NK-92 treated with Interleukin-12 subunit alpha and Interleukin-12 subunit beta, amount 100 ng/mL, for 24 hours (cell line): ENCODE data around the gene FUBP3.

Experiments
- DNase-seq: peaks from one replicate; lab custom pipeline; 2025; lab: John Stamatoyannopoulos, UW

FUBP3 gene

DNA sequence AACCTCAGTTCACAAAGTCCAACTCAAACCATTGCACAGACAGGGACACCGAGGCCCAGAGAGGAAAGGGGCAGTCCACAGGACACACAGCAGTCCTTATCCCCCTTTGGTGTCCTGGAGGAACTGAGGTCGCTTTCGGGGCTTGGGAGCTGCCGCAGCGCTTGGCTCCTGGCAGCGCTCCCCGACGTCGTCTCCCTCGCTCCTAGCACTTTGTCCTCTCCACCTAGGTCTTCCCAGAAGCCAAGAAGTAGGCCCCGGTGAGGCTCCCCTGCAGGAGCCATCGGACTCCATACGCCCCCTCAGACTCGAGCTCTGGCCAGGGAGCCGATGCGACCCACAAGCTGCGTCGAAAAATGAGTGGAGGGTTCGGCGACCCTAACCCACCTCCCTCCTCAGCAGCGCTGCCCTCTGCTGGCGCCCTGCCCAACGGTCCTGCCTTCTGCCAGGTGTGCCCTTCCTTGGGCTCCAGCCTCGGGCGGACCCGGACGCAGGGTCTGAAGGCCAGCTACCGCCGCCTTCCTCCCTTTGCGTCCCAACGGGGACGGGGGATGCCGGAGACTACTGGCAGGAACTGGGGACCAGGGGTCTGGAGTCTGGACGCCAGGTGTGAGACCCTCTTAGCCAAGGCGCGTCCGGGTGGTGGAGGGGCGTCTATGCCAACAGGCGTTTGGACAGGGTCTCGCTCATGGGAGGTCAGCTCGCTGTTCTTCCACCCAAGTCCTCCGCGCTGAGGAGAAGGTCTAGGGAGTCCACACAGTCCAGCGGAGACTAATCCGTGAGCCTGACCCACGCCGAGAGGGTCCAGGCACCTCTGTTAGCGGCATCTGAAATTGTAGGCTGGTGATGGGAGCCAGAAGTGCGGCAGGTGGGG, 83.0 kb downstream of the FUBP3 start:
- no peak for DNase-seq

GRCh38 chr9:130662970-130663257, 83.5 kb downstream of the FUBP3 start:
- no peak for DNase-seq

- no peak for DNase-seq
Observed at GRCh38 chr9:130663258-130663976, 84.0 kb downstream of the FUBP3 start.

DNA sequence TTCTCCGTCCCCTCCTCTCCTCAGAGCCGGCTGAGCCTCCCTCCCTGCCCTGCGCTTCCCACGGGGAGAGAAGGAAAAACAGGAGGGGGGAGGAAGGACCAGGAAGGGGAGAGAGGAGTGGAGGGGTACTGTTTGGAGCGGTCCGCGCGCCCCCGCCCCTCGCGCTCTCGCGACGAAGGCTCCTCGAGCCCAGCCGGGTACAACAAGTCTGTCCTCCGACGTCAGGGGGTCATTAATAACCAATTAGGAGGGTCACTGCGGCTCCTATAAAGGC, 84.5 kb downstream of the FUBP3 start:
- no peak for DNase-seq

DNA sequence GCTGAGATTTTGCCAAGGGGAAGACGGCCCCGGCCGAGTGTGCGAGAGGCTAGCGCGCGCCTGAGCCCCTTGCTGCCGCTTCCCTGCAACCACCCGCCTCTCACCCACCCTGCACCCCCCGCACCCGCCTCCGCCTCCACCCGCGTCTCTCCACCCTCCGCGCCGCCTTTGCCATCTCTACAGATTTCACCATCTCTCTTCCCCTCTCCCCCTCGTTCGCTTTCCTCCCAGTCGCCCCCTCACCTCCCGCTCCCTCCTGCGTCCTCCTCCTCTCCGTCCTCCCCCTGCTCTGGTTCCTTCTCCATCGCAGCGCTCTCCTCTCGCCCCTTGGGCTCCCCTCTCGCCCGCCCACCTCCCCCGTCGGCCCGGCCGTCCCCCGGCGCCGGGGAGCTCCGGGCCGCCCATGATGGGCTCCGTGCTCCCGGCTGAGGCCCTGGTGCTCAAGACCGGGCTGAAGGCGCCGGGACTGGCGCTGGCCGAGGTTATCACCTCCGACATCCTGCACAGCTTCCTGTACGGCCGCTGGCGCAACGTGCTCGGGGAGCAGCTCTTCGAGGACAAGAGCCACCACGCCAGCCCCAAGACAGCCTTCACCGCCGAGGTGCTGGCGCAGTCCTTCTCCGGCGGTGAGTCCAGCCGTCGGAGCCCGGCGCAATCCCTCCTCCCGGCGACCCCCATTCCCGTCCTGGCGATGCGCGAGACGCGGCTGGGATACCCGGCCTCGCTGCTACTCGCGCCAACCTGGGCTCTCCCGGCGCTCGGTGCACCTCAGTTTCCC, 85.1 kb downstream of the FUBP3 start, which contains the start of gene PRDM12:
TSS of gene PRDM12 (plus strand) at position 344 of the 778 bp plus-strand sequence. CDS start at position 404, 60 bp downstream.
- DNase-seq, result no peak

DNA sequence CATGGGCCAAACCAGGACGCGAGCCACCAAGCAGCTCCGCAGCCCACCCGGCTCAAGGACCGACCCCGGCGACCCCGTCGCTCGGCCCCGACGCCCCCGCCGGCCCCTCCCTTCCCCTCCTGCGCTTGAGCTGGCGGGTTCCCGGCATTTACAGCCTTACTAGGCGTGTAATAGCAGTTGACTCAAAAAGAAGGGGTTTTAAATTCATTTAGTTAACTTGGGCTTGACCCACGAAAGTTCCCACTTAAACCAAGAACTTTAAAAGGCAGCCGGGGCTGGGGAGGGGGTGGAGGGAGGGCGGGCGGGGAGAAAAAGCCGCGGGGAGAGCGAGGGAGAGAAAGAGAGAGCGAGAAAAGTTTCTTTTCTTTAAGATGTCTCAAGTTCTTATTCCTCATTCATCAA, 85.7 kb downstream of the FUBP3 start:
- no peak for DNase-seq

DNA sequence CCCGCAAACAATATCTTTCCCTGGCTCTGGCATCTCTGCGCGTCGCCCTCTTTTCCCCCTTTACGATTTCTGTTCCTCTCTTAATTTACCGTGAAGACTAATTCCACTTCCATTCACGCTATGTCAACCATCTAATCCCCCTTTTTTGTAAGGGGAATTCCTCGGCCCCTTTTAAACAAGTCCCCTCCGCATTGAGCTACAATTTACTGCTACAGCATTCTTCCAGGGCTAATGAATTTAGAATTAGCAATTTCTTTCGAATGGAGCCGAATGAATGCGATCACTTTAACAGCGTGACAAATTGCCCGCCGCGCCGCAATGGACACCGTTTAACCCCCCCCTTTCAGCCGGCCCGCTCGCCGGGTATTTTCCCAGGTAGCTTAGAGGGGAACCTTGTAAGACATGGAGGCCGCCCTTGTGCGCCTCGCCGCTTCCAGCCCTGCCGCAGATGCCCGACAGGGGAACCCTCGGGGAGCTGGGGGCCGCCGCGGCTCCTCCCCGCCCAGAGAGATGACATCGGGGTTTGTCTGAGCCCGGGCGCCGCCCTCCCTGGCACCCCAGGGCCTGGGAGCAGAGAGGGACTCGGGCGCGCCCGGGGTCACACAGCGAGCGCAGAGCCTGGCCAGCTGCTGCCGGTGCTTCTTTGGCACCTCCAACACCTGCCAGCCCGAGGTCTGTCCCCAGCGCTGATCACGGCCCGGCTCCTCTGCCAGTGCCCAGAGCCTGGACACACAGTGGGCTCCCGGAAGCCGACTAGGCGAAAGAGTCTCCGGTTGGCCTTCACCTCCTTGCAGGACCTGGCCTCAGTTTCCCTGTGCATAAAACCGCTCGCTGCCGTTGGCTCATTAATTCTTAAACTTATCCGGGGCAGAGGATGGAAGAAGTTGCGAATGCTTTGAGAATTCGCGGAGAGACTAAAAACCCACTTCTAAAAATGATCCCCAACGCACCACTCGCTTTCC, 86.3 kb downstream of the FUBP3 start:
- no peak for DNase-seq

DNA sequence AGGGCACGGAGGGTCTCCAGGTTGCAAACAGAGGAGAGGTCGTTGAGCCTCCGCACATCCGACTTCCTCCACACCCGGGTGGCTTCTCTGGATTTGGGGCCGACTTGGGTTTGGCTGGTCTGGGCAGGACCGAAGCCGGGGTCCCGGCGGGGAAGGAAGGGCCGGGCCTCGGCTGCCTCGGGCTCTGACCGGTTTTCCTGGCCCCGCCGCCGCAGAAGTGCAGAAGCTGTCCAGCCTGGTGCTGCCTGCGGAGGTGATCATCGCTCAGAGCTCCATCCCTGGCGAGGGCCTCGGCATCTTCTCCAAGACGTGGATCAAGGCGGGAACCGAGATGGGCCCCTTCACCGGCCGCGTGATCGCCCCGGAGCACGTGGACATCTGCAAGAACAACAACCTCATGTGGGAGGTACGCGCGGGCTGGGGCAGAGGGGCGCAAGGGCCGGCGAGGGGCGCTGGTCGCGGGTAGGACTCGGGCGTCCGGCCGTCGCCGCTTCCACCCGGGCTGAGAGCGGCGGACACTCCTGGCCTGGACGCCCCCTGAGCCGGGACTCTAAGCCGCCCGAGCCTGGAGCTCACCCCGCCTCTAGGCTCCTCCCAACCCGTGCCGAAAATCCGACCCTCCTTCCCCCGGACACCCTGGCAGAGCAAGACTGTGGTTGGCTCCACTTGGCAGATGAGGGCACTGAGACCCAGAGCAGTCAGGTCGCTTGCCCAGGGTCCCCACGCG, 87.2 kb downstream of the FUBP3 start:
- no peak for DNase-seq

- DNase-seq, result no peak
Observed at GRCh38 chr9:130667120-130667435, 87.7 kb downstream of the FUBP3 start.

DNA sequence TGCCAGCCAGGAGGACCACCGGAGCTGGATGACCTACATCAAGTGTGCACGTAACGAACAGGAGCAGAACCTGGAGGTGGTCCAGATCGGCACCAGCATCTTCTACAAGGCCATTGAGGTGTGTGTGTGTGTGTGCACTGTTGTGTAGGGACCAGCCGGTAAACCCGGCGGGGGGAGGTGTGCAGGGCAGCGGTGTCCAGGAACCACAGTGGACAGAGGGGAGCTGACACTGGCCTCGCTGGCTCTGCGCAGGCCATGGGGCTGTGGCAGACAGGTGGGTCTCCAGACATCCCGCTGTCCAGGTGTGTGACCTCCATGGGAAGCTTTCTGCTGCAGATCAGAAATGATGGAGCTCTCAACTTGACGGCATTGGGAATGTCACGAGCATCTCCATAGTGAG, 88.8 kb downstream of the FUBP3 start:
- no peak for DNase-seq

DNA sequence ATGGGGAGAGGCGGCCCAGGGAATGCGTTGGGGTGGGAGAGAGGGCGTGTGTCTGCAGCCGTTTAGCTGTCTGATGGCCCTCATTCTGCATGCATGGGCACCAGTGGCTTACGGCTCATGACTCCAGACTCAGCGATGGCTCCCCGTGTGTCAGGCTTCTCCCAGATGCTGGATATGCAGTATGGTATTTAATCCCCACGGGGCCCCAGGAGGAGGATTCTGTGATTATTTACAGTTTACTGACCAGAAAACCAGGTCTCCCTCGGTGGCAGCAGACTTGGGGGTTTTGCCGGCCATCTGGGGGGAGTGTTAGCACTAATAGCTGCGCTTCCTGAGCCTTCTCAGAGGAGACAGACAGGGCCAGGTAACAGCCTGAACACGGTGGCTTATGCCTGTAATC, 89.3 kb downstream of the FUBP3 start:
- DNase-seq, result no peak

- DNase-seq, result no peak
Observed at GRCh38 chr9:130669965-130670364, 90.6 kb downstream of the FUBP3 start.

GRCh38 chr9:130670644-130671043, 91.3 kb downstream of the FUBP3 start:
- no peak for DNase-seq

GRCh38 chr9:130672466-130672865, 93.1 kb downstream of the FUBP3 start:
- DNase-seq, result no peak

GRCh38 chr9:130672933-130673615, 93.7 kb downstream of the FUBP3 start:
- no peak for DNase-seq

GRCh38 chr9:130675396-130675795, 96.0 kb downstream of the FUBP3 start:
- DNase-seq, result no peak

GRCh38 chr9:130677252-130677651, 97.9 kb downstream of the FUBP3 start:
- no peak for DNase-seq

DNA sequence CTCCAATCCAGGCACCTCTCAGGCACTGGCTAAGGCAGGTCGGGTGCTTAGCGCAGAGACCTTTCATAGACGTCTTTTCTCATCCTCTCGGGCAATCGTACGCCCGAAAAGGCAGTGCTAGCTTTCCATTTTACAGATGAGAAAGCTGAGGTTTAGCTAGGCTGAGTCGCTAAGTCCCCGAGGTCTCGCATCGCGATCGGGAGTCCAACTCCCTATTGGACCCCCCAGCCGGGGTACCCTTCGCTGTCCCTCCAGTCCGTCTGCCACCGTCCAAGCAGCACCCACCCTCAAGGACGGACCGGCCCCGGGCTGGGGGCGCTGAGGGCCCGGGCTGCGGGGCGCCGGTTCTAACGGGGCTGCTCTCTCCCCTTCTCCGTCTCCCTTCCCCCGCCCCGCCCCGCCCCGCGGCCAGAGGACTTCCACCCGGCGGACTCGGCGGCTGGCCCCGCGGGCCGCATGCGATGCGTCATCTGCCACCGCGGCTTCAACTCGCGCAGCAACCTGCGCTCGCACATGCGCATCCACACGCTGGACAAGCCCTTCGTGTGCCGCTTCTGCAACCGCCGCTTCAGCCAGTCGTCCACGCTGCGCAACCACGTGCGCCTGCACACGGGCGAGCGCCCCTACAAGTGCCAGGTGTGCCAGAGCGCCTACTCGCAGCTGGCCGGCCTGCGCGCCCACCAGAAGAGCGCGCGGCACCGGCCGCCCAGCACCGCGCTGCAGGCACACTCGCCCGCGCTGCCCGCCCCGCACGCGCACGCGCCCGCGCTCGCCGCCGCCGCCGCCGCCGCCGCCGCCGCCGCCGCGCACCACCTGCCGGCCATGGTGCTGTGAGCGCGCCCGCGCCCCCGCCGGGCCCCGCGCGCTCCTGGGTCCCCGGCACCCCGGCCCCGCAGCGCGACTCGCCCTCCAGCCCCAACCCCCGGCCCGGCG, 101.7 kb downstream of the FUBP3 start:
- peak; percentile 53 for DNase-seq

- DNase-seq, result no peak
Observed at GRCh38 chr9:130681769-130682420, 102.5 kb downstream of the FUBP3 start.
